ENCODE measurements around the gene BHLHA15.

GRCh38 chr7:98256431-98256830, 45.2 kb downstream of the BHLHA15 start:
- no peak for TF ChIP-seq CTCF (conservative IDR thresholded peaks at IDR 0.05 in 1 of 2, IDR thresholded peaks at IDR 0.05 in 1 of 2; ENCODE audit: extremely low read depth in 1 of 2, insufficient read depth in 1 of 2, low read depth in 1 of 2, low read length in 2 of 2)
- no peak for TF ChIP-seq EZH2 (IDR thresholded peaks at IDR 0.05; ENCODE audit: borderline replicate concordance, low read length)
